ENCODE measurements around the gene TADA2B.

DNA sequence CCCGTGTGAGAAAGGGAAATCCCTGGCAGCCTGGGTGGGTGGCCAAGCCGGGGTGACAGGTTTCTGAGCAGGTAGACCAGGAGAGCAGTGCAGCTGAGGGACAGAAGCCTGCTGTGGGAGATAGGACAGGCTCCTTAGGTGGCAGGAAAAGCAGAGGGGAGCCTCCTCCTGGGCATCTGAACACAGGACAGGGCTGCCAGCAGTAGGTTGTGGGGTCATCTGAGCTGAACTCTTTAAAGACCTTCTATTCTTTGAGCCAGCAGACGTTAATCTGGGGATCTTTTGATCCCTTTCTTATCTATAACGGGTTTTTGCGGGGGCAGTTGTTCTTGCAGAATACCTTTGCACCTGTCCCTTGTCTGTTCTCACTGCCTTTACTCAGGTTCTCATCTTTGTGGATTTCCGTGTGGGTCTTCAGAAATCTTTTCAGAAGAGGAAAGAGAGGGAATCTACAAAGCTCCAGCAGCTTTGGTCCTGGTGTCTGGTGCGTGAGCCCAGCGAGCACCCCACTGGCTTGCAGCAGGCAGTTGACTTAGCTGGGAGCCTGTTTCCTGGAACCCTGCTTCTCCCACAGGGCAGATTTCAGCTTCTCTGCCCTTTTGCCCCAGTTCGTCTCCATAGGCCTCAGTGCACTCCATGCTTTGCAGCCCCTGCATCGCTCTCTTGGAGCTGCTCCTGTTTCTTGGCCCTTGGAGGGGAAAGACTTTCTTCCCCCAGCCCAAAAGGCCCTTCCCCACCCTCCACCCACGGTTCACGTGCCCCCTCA lies 35.8 kb upstream of the TADA2B start:
- TF ChIP-seq, protein P1, sequence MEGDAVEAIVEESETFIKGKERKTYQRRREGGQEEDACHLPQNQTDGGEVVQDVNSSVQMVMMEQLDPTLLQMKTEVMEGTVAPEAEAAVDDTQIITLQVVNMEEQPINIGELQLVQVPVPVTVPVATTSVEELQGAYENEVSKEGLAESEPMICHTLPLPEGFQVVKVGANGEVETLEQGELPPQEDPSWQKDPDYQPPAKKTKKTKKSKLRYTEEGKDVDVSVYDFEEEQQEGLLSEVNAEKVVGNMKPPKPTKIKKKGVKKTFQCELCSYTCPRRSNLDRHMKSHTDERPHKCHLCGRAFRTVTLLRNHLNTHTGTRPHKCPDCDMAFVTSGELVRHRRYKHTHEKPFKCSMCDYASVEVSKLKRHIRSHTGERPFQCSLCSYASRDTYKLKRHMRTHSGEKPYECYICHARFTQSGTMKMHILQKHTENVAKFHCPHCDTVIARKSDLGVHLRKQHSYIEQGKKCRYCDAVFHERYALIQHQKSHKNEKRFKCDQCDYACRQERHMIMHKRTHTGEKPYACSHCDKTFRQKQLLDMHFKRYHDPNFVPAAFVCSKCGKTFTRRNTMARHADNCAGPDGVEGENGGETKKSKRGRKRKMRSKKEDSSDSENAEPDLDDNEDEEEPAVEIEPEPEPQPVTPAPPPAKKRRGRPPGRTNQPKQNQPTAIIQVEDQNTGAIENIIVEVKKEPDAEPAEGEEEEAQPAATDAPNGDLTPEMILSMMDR (conservative IDR thresholded peaks at IDR 0.05; ENCODE audit: low read depth, low read length), result no peak
- TF ChIP-seq RAD21 (IDR thresholded peaks at IDR 0.05; ENCODE audit: low read length) (no peak), SMC3 (IDR thresholded peaks at IDR 0.05; ENCODE audit: low read depth, low read length) (no peak), POLR2A (IDR thresholded peaks at IDR 0.05; ENCODE audit: low read depth, low read length) (no peak), RCOR1 (IDR thresholded peaks at IDR 0.05; ENCODE audit: insufficient replicate concordance, low read length) (no peak)

All from IMR-90 (cell line).